ENCODE results near the gene UPK1A.

DNA sequence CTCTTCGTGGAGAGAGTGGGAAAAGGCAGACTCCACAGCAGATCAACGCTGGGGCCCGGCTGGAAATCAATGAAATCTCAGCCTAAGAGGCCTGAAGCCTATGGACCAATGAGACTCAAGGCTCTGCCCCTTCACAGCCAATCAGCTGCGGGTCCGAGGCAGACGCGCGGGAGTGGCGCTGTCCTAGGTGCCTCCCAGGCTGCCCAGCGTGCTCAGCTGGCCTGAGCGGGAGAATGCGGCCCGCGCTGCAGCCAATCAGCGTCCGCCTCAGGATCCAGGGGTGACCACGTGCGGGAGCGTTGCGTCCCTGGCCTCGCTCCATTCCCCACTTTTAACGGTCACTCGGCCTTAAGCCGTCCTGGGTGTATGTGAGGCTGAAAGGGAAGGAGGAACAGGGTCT is 37.9 kb downstream of the UPK1A start, which contains the start of gene ZBTB32:
- TF ChIP-seq, protein P1, sequence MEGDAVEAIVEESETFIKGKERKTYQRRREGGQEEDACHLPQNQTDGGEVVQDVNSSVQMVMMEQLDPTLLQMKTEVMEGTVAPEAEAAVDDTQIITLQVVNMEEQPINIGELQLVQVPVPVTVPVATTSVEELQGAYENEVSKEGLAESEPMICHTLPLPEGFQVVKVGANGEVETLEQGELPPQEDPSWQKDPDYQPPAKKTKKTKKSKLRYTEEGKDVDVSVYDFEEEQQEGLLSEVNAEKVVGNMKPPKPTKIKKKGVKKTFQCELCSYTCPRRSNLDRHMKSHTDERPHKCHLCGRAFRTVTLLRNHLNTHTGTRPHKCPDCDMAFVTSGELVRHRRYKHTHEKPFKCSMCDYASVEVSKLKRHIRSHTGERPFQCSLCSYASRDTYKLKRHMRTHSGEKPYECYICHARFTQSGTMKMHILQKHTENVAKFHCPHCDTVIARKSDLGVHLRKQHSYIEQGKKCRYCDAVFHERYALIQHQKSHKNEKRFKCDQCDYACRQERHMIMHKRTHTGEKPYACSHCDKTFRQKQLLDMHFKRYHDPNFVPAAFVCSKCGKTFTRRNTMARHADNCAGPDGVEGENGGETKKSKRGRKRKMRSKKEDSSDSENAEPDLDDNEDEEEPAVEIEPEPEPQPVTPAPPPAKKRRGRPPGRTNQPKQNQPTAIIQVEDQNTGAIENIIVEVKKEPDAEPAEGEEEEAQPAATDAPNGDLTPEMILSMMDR (IDR thresholded peaks at IDR 0.05; ENCODE audit: poor library complexity): no peak
- no peak for TF ChIP-seq EZH2 (IDR thresholded peaks at IDR 0.05; ENCODE audit: borderline replicate concordance)
- TF ChIP-seq EZH2phosphoT487 (IDR thresholded peaks at IDR 0.05; ENCODE audit: low read depth, severe bottlenecking, unreplicated experiment): no peak

All from hepatocyte (in vitro differentiated cells).